HepG2 (cell line): ENCODE results near the gene CLUH.

Experiments
- EED ChIP-seq: sonication (generic); formaldehyde crosslinking; IDR thresholded peaks from 2 replicates; pipeline ENCODE4 v1.5.0; 2020; ENCODE audit warnings: mild to moderate bottlenecking, missing genetic modification reagents
- EZH2 ChIP-seq: conservative IDR thresholded peaks from 2 replicates; pipeline ENCODE4 v1.6.1; 2012; ENCODE audit warnings: mild to moderate bottlenecking, low read depth, low read length, moderate library complexity
- PCBP1 ChIP-seq: fragments of 200-400 bp; formaldehyde crosslinking; IDR thresholded peaks from 2 replicates; pipeline ENCODE4 v1.6.1; 2017; ENCODE audit warnings: mild to moderate bottlenecking, low read depth, low read length, borderline replicate concordance
- SP1 ChIP-seq, 2 experiments: fragments of 450-650 bp in 1 of 2; sonication (generic) in 1 of 2; formaldehyde crosslinking in 1 of 2; IDR thresholded peaks; 2 replicates each; pipeline versions ENCODE4 v1.4.0 to v1.6.1; 2016 to 2020; ENCODE audit warnings: missing genetic modification reagents in 1 of 2
- ZNF274 ChIP-seq: sonication (generic); formaldehyde crosslinking; IDR thresholded peaks from 2 replicates; pipeline ENCODE4 v1.5.1; 2020; ENCODE audit warnings: mild to moderate bottlenecking, missing genetic modification reagents
- ZNF558 ChIP-seq: sonication (generic); formaldehyde crosslinking; IDR thresholded peaks from 2 replicates; pipeline ENCODE4 v1.9.0; 2022; ENCODE audit warnings: mild to moderate bottlenecking, missing genetic modification reagents, borderline replicate concordance
- ZNF619 ChIP-seq: sonication (generic); formaldehyde crosslinking; IDR thresholded peaks from 2 replicates; pipeline ENCODE4 v1.4.0; 2020; ENCODE audit warnings: mild to moderate bottlenecking, missing genetic modification reagents
- TF ChIP-seq, protein P1 (sequence below): sonication (generic); formaldehyde crosslinking; IDR thresholded peaks from 2 replicates; pipeline ENCODE4 v1.5.0; 2020; ENCODE audit warnings: missing genetic modification reagents
- TF ChIP-seq, protein P2 (sequence below): sonication (generic); formaldehyde crosslinking; IDR thresholded peaks from 2 replicates; pipeline ENCODE4 v1.4.0; 2020; ENCODE audit warnings: missing genetic modification reagents, low read depth, mild to moderate bottlenecking, borderline replicate concordance
- TF ChIP-seq, protein P3 (sequence below): sonication (generic); formaldehyde crosslinking; conservative IDR thresholded peaks from 2 replicates; pipeline ENCODE4 v1.4.0; 2020; ENCODE audit warnings: missing genetic modification reagents
- TF ChIP-seq, protein P4 (sequence below), 2 experiments: IDR thresholded peaks; 2 replicates each; pipeline ENCODE4 v1.6.1; 2011 to 2012; ENCODE audit warnings: low read length in 2 of 2, borderline replicate concordance in 1 of 2, low read depth in 1 of 2, mild to moderate bottlenecking in 1 of 2, moderate library complexity in 1 of 2
- TF ChIP-seq, protein P5 (sequence below): sonication (generic); formaldehyde crosslinking; IDR thresholded peaks from 2 replicates; pipeline ENCODE4 v1.5.0; 2020; ENCODE audit warnings: mild to moderate bottlenecking, missing genetic modification reagents, moderate library complexity
- TF ChIP-seq, protein P6 (sequence below), 2 experiments: sonication (generic) in 1 of 2; formaldehyde crosslinking in 1 of 2; IDR thresholded peaks; 2 replicates each; pipeline versions ENCODE4 v1.5.1 to v1.6.1; 2011 to 2020; ENCODE audit warnings: borderline replicate concordance in 1 of 2, low read depth in 1 of 2, low read length in 1 of 2, mild to moderate bottlenecking in 1 of 2, missing genetic modification reagents in 1 of 2, moderate library complexity in 1 of 2

DNA sequence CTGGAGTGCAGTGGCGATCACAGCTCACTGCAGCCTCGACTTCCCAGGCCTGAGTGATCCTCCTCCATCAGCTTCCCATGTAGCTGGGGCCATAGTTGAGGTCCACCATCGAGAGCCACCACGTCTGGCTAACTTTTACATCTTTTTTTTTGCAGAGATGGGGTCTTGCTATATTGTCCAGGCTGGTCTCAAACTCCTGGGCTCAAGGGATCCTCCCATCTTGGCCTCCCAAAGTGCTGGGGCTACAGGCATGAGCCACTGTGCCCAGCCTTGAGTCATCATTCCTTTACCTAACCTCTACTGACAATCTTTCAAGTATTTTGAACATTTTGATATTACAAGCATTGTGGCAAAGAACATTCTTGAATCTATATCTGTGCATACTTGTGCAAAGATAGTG, 47.3 kb upstream of the CLUH start:
- TF ChIP-seq, protein P1, sequence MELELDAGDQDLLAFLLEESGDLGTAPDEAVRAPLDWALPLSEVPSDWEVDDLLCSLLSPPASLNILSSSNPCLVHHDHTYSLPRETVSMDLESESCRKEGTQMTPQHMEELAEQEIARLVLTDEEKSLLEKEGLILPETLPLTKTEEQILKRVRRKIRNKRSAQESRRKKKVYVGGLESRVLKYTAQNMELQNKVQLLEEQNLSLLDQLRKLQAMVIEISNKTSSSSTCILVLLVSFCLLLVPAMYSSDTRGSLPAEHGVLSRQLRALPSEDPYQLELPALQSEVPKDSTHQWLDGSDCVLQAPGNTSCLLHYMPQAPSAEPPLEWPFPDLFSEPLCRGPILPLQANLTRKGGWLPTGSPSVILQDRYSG (CRISPR knock-in tag) = no peak
- TF ChIP-seq, protein P2, sequence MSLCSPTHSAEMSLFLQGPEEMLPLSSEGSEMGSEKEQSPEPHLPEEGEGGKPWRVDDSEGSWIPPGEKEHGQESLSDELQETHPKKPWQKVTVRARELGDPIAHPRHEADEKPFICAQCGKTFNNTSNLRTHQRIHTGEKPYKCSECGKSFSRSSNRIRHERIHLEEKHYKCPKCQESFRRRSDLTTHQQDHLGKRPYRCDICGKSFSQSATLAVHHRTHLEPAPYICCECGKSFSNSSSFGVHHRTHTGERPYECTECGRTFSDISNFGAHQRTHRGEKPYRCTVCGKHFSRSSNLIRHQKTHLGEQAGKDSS (CRISPR knock-in tag) = no peak
- TF ChIP-seq, protein P3, sequence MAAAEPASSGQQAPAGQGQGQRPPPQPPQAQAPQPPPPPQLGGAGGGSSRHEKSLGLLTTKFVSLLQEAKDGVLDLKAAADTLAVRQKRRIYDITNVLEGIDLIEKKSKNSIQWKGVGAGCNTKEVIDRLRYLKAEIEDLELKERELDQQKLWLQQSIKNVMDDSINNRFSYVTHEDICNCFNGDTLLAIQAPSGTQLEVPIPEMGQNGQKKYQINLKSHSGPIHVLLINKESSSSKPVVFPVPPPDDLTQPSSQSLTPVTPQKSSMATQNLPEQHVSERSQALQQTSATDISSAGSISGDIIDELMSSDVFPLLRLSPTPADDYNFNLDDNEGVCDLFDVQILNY (CRISPR knock-in tag) = no peak
- TF ChIP-seq, protein P4, sequence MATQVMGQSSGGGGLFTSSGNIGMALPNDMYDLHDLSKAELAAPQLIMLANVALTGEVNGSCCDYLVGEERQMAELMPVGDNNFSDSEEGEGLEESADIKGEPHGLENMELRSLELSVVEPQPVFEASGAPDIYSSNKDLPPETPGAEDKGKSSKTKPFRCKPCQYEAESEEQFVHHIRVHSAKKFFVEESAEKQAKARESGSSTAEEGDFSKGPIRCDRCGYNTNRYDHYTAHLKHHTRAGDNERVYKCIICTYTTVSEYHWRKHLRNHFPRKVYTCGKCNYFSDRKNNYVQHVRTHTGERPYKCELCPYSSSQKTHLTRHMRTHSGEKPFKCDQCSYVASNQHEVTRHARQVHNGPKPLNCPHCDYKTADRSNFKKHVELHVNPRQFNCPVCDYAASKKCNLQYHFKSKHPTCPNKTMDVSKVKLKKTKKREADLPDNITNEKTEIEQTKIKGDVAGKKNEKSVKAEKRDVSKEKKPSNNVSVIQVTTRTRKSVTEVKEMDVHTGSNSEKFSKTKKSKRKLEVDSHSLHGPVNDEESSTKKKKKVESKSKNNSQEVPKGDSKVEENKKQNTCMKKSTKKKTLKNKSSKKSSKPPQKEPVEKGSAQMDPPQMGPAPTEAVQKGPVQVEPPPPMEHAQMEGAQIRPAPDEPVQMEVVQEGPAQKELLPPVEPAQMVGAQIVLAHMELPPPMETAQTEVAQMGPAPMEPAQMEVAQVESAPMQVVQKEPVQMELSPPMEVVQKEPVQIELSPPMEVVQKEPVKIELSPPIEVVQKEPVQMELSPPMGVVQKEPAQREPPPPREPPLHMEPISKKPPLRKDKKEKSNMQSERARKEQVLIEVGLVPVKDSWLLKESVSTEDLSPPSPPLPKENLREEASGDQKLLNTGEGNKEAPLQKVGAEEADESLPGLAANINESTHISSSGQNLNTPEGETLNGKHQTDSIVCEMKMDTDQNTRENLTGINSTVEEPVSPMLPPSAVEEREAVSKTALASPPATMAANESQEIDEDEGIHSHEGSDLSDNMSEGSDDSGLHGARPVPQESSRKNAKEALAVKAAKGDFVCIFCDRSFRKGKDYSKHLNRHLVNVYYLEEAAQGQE (IDR thresholded peaks at IDR 0.05; ENCODE audit: borderline replicate concordance in 1 of 2, low read depth in 1 of 2, low read length in 2 of 2) = no peak
- TF ChIP-seq ZNF274 (CRISPR knock-in tag) (no peak), SP1 (IDR thresholded peaks at IDR 0.05) (no peak), SP1 (CRISPR knock-in tag; IDR thresholded peaks at IDR 0.05) (no peak), PCBP1 (no peak), EED (CRISPR knock-in tag) (no peak), ZNF619 (no peak), ZNF558 (CRISPR knock-in tag) (no peak), EZH2 (no peak)
- TF ChIP-seq, protein P5, sequence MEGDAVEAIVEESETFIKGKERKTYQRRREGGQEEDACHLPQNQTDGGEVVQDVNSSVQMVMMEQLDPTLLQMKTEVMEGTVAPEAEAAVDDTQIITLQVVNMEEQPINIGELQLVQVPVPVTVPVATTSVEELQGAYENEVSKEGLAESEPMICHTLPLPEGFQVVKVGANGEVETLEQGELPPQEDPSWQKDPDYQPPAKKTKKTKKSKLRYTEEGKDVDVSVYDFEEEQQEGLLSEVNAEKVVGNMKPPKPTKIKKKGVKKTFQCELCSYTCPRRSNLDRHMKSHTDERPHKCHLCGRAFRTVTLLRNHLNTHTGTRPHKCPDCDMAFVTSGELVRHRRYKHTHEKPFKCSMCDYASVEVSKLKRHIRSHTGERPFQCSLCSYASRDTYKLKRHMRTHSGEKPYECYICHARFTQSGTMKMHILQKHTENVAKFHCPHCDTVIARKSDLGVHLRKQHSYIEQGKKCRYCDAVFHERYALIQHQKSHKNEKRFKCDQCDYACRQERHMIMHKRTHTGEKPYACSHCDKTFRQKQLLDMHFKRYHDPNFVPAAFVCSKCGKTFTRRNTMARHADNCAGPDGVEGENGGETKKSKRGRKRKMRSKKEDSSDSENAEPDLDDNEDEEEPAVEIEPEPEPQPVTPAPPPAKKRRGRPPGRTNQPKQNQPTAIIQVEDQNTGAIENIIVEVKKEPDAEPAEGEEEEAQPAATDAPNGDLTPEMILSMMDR (CRISPR knock-in tag) = no peak
- TF ChIP-seq, protein P6, sequence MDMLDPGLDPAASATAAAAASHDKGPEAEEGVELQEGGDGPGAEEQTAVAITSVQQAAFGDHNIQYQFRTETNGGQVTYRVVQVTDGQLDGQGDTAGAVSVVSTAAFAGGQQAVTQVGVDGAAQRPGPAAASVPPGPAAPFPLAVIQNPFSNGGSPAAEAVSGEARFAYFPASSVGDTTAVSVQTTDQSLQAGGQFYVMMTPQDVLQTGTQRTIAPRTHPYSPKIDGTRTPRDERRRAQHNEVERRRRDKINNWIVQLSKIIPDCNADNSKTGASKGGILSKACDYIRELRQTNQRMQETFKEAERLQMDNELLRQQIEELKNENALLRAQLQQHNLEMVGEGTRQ (IDR thresholded peaks at IDR 0.05; ENCODE audit: low read depth, low read length) = no peak
- TF ChIP-seq, protein P6 (CRISPR knock-in tag; IDR thresholded peaks at IDR 0.05; ENCODE audit: borderline replicate concordance) = no peak
